T-helper 1 cell treated with Interleukin-12 subunit alpha and Interleukin-12 subunit beta and Interleukin-4 antibody, amounts not matched to agents 30 μg/mL and 1 μg/mL, for 36 hours (primary cell): Measurements from ENCODE around the gene IRX2.

Experiments
- H3K27ac Mint-ChIP-seq: one replicate; pipeline ENCODE4 v1.8.0; 2021; ENCODE audit warnings: mild to moderate bottlenecking, mixed read lengths
- H3K27me3 Mint-ChIP-seq: one replicate; pipeline ENCODE4 v1.8.0; 2021; ENCODE audit warnings: low read depth, mixed read lengths
- H3K36me3 Mint-ChIP-seq: one replicate; pipeline ENCODE4 v1.8.0; 2021; ENCODE audit warnings: low read depth, mixed read lengths
- H3K4me1 Mint-ChIP-seq: one replicate; pipeline ENCODE4 v1.8.0; 2021; ENCODE audit warnings: low read depth, mixed read lengths
- H3K4me3 Mint-ChIP-seq: one replicate; pipeline ENCODE4 v1.8.0; 2021; ENCODE audit warnings: mild to moderate bottlenecking, moderate library complexity, mixed read lengths
- H3K9me3 Mint-ChIP-seq: one replicate; pipeline ENCODE4 v1.8.0; 2021; ENCODE audit warnings: mixed read lengths

Gene IRX2

GRCh38 chr5:2761921-2762488, 10.5 kb upstream of the IRX2 start:
- H3K9me3 Mint-ChIP-seq: no peaks in the 10 kb centered on the region
- no peaks in the 10 kb centered on the region for H3K36me3 Mint-ChIP-seq
- no peaks in the 10 kb centered on the region for H3K4me1 Mint-ChIP-seq
- H3K4me3 Mint-ChIP-seq: no peak overlapping the region
- H3K27ac Mint-ChIP-seq: no peak overlapping the region
- peaks cover 19% of the 10 kb centered on the region for H3K27me3 Mint-ChIP-seq

DNA sequence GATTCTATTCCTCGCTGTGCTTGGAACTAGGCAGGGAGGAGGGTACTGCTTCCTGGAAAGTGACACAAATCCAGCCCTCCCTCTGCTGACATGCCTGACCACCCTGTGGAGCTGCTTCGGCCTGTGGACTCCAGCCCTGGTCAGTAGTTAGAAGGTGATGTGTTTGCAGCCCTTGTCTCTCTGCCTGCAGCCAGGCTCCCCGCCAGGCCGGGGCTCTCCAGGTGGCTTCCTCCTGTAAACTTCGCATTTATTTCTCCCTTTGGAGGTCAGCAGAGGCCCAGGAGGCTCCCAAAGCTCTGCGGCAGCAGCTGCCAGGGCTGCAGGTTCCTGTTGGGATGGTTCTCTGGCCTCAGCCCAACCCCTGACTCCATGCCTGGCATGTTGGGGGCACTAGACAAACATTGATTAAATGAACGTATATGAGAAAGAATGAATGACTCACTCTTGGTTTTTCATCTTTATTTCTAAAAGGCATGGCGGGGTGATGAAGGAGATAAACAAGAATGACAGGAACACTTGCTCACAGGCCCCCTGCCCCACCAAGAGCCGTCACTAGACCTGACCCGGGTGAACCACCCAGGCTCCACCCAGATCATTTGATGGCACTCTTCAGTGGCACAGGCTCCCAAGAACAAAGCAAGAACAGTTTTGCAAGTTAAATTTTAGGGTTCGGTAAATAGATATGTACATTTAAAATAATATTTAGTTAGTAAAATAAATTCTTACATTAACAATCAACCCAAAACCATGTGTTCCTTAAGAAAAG, 8.4 kb upstream of the IRX2 start:
- Mint-ChIP-seq H3K27me3 (peaks cover 38% of the 10 kb centered on the region), H3K4me3 (no peak overlapping the region), H3K4me1 (no peaks in the 10 kb centered on the region), H3K36me3 (no peaks in the 10 kb centered on the region), H3K27ac (no peak overlapping the region), H3K9me3 (no peaks in the 10 kb centered on the region)

DNA sequence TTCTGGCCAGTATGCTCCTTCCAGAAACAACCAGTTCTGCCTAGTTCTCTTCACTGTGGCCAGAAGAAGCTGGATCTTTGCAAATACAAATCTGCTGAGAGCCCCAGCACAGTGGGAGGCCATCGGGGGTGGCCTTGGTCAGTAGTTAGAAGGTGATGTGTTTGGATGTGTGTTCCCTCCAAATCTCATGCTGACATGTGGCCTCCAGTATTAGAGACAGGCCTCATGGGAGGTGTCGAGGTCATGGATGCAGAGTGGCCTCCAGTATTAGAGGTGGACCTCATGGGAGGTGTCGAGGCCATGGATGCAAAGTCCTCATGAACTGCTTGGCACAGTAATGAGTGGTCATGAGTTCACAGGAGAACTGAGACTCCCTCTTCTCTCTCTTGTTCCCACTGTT, 7.6 kb upstream of the IRX2 start:
- no peaks in the 10 kb centered on the region for H3K9me3 Mint-ChIP-seq
- H3K36me3 Mint-ChIP-seq: no peaks in the 10 kb centered on the region
- H3K27ac Mint-ChIP-seq: no peak overlapping the region
- H3K4me3 Mint-ChIP-seq: no peak overlapping the region
- H3K4me1 Mint-ChIP-seq: no peaks in the 10 kb centered on the region
- peaks cover 42% of the 10 kb centered on the region for H3K27me3 Mint-ChIP-seq

DNA sequence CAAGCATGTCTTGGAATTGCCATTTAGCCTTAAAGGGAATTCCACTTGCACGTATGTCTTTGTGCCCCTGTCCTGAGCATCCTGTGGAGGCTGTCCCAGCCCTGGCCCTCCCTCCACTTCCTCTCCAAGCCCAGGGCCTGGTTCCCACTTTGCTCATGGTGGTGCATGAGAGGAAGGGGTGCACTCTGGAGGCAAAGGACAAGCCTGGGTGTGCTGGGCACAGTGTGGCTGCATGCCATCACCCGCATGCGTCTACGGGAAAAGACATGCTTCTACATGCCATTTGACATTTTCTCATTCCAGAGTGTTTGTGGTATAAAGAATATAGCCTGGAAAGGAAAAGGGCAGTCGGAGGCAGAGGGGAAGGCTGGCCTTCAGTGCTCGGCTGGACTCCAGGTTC, 7.2 kb upstream of the IRX2 start:
- H3K4me3 Mint-ChIP-seq: no peak overlapping the region
- no peaks in the 10 kb centered on the region for H3K9me3 Mint-ChIP-seq
- peaks cover 44% of the 10 kb centered on the region for H3K27me3 Mint-ChIP-seq
- H3K4me1 Mint-ChIP-seq: no peaks in the 10 kb centered on the region
- no peak overlapping the region for H3K27ac Mint-ChIP-seq
- no peaks in the 10 kb centered on the region for H3K36me3 Mint-ChIP-seq

DNA sequence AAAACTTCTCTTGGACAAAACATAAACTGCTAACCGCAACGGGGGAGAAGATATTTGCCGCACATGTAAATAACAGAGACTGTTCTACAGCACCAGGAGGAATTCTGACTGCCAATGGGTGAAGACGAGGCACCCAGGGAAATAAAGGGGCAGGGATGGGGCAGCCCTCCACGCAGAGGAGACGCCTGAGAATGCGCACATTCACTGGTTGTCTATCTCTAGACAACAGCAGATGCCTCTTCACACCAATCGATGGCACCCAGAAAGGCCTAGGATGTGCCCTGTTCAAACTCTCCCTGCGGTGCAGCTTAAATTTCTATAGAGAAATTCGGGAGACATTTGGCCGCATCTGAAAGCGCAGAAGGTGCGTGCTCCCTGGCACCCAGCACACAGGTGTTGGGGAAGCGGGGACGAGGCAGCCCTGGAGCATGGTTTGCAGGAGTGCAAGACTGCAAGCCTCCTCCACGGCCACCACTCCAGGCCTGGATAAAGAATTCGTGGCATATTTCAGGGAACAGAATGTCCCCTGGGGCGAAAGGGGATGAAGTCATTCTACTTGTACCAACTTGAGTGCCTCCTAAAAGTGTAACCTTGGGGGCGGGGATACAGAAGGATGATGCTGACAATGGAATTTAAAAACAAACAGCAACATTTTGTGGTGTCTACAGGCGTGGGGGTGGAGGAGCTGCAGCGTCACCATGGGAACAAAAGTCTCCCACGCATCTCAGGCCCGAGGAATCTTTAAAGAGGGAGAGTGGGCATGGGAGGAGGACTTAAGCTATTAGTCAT, 6.3 kb upstream of the IRX2 start:
- Mint-ChIP-seq H3K36me3 (no peaks in the 10 kb centered on the region), H3K4me1 (no peaks in the 10 kb centered on the region), H3K27me3 (peaks cover 52% of the 10 kb centered on the region), H3K27ac (no peak overlapping the region), H3K9me3 (no peaks in the 10 kb centered on the region), H3K4me3 (no peak overlapping the region)

DNA sequence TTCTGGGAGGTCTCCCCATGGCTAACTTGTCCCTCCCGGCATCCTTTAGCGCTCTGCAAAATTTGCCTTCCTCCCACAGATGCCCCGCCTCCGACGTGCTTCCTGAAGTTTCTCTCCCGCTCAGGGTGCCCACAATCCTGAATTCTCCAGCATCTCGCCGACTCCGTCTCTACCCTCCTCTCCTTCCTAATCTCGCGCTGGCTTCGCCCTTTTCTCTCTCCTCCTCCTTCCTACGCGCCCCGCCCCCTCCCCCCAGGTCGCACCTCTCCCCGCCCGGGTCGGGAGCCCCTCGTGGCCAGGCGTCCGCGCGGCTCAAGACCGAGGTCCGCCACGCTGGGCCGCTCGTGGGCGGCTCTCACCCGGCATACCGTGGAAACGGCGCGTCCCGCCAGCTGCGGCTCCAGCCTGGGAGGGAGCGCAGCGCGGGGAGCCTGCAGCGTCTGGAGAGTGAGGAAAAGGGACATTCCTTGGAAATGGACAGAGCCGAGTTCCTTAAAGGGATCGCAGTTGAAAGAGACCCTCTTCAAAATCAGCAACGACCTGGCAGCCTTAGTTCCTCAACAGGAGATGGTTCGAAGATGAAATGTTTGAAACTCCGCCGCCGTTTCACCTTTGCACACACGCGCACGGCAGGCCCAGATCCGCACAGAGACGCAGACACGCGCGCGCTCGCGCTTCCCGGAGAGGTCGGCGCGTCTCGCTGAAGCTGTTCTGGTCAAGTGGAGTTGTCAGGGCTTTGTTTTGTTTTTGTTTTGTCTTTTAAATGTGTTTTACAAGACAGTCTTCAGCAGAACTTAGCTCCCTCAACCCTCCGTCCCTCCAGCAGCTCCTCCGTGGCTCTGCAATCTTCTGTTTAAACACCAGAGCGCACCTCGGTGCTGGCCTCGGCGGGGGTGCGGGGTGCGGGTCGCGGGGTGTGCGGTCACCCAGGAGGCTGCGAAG, 5.0 kb upstream of the IRX2 start:
- H3K27ac Mint-ChIP-seq: peak overlapping the region; percentile 59
- peaks cover 57% of the 10 kb centered on the region for H3K27me3 Mint-ChIP-seq
- peak overlapping the region; percentile 21 for H3K4me3 Mint-ChIP-seq
- H3K4me1 Mint-ChIP-seq: no peaks in the 10 kb centered on the region
- peaks cover 2% of the 10 kb centered on the region for H3K36me3 Mint-ChIP-seq
- H3K9me3 Mint-ChIP-seq: no peaks in the 10 kb centered on the region

- peaks cover 57% of the 10 kb centered on the region for H3K27me3 Mint-ChIP-seq
- no peaks in the 10 kb centered on the region for H3K9me3 Mint-ChIP-seq
- no peak overlapping the region for H3K4me3 Mint-ChIP-seq
- peaks cover 2% of the 10 kb centered on the region for H3K36me3 Mint-ChIP-seq
- no peaks in the 10 kb centered on the region for H3K4me1 Mint-ChIP-seq
- peak overlapping the region; percentile 59 for H3K27ac Mint-ChIP-seq
Measured at GRCh38 chr5:2755681-2756171, 4.2 kb upstream of the IRX2 start.

- Mint-ChIP-seq H3K36me3 (peaks cover 2% of the 10 kb centered on the region), H3K4me3 (no peak overlapping the region), H3K27me3 (peaks cover 58% of the 10 kb centered on the region), H3K9me3 (no peaks in the 10 kb centered on the region), H3K27ac (no peak overlapping the region), H3K4me1 (no peaks in the 10 kb centered on the region)
Measured at GRCh38 chr5:2755076-2755680, 3.7 kb upstream of the IRX2 start.

- H3K4me1 Mint-ChIP-seq: no peaks in the 10 kb centered on the region
- H3K27me3 Mint-ChIP-seq: peaks cover 63% of the 10 kb centered on the region
- peaks cover 5% of the 10 kb centered on the region for H3K36me3 Mint-ChIP-seq
- H3K27ac Mint-ChIP-seq: no peak overlapping the region
- no peak overlapping the region for H3K4me3 Mint-ChIP-seq
- no peaks in the 10 kb centered on the region for H3K9me3 Mint-ChIP-seq
Measured at GRCh38 chr5:2754581-2755075, 3.2 kb upstream of the IRX2 start.

- H3K27ac Mint-ChIP-seq: peak overlapping the region; percentile 62
- H3K9me3 Mint-ChIP-seq: peaks cover 4% of the 10 kb centered on the region
- no peak overlapping the region for H3K4me3 Mint-ChIP-seq
Measured at GRCh38 chr5:2753452-2754420, 2.3 kb upstream of the IRX2 start.

DNA sequence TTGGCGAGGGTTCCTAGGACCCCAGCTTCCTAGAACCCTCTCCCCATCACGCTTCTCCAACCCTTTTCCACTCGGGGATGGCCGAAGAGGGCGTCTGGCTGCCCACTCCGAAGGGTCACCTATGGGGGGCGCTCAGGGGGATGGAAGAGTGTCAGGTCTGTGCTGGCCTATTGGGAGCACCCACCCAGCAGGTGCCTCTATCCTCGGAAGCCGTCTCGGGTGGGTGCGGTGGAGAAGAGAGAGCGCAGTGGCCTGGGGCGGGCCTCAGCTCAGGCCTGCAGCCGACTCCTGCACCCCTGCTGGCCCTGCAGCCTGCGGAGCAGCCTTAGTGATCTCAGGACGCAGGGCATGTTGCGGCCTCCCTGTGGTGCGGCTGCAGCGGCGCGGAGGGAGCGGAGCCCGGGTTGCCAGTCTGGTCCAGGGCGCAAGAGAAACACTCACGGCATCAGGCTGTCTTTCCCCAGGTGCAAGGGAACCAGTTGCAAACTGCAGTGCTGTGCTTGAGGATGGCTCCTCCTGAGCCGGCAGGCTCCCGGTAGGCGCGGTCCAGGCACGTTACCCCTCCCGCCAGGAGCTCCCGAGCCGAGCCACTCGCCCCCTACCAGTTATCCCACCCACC, 1.5 kb upstream of the IRX2 start:
- Mint-ChIP-seq H3K36me3 (peaks cover 5% of the 10 kb centered on the region), H3K9me3 (peaks cover 4% of the 10 kb centered on the region), H3K27ac (no peak overlapping the region), H3K27me3 (peaks cover 59% of the 10 kb centered on the region), H3K4me3 (no peak overlapping the region), H3K4me1 (no peaks in the 10 kb centered on the region)

More at GRCh38 chr5:2753452-2754420, 2.3 kb upstream of the IRX2 start:
- Mint-ChIP-seq H3K36me3 (peaks cover 5% of the 10 kb centered on the region), H3K27me3 (peaks cover 64% of the 10 kb centered on the region), H3K4me1 (no peaks in the 10 kb centered on the region)

DNA sequence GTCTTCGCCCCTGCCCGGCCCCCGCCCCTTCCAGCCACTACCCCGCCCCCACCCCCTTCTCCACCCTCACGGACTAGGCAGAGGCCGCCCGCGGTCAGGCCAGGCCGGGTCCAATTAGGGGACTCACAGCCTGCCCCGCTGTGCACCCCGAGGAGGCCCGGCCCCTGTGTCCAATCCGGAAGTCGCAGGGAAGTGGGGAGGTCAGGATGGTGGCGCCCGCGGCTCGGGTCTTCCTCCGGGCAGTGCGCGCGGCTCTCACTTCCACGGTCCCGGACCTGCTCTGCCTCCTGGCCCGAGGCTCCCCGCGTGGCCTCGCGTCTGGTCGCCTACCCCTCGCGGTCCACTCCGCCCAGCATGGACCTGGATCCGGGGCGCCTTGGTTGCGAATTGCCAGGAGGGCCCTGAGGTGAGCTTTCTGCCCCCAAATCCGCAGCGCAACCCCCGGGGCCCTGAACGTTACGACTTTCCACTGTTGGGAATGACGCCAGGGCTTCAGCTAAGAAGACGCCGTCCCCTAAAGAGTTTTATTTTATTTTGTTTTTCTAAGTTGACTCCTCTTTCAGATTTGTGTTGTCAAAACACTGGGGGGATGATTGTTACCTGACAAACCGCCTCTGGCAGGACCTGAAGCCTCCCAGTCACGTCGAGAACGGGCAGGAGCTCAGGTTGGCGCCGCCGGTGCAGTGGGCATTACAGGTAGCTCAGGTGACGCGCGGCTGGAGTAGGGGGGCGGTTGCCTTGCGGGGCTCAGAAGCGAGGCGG, 763 bp upstream of the IRX2 start:
- Mint-ChIP-seq H3K4me1 (no peaks in the 10 kb centered on the region), H3K9me3 (peaks cover 4% of the 10 kb centered on the region), H3K27me3 (peaks cover 58% of the 10 kb centered on the region), H3K4me3 (no peak overlapping the region), H3K27ac (peak overlapping the region; percentile 68), H3K36me3 (peaks cover 5% of the 10 kb centered on the region)
